GM21367 (cell line): ENCODE results near the gene MTMR10.

Source experiments
- ATAC-seq: cut with Tn5 transposase; IDR thresholded peaks from one replicate; pipeline ENCODE4 v1.9.1; 2021; ENCODE audit not compliant: unreplicated experiment

Gene MTMR10

DNA sequence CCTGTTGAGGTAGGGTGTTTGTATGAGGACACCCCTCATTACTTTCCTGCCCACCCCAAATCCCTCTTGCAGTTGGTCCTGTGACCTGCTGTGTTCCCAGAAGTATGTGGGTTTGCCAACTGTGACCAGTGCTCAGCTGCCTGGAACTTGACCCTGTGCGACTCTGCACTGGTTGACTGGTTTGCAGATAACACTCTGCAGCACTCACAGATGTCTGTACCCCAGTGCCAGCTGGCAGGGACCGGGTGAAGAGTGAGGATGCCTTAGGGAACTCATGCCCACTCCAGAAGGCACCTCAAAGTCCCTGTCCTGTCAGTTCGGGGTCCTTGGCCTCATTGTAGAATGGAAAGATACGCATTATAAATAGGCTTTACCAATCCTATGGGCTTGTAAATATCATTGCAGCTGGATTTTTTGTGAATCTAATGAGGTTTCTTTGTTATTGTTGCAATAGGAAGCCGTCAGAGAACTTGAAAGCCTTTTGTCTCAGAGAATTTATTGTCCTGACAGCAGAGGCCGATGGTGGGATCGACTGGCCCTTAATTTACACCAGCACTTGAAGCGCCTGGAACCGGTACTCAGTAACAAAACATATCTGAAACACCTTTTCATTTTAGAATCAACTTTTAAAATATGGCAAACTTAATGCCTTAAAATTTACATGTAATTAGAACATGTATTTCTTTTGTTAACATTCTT lies 69.5 kb downstream of the MTMR10 start:
- no peak for ATAC-seq

DNA sequence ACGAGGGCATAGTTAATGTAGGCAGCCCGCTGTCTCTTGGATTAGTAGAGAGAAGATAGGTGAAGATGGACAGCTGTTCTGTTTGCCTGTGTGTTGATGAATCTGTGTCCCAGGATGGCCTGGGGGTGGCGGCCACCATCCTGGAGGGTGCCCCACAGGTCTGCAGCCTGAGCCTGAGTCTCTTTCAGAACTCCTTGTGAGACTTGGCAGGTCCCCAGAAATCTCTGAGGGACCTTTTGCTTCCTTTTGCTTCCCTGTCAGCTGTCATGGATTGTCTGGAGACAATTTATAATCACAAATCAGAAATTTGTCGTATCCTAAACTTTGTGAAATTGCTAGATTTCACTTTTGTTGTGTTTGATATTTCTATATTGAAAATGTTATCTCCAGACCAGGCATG lies 70.3 kb downstream of the MTMR10 start:
- no peak for ATAC-seq

DNA sequence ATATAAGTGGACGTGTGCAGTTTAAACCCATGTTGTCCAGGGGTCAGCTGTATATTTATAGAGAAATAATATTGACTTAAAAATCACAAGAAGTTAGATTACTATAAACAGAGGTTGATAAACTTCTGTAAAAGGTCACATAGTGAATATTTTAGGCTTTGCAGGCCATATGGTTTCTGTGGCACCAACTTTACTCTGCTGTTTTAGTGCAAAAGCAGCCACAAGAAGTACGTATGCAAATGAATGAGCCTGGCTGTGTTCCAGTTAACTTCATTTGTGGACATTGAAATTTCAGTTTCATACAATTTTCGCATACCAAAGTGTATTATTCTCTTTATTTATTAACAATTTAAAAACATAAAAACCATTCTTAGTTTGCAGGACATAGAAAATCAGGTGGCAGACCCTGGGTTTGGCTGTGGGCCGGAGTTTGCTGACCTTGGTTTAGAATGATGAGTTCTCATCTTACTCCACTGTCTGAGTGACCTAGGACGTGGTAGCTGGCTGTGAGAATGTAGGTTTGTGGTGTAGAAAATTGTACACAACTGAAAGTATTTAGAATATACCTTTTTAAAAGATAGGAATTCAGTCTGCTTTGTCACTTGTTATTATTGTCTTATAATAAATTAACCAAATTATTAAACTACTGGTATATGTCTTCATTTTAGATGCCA lies 71.4 kb downstream of the MTMR10 start:
- ATAC-seq = no peak

DNA sequence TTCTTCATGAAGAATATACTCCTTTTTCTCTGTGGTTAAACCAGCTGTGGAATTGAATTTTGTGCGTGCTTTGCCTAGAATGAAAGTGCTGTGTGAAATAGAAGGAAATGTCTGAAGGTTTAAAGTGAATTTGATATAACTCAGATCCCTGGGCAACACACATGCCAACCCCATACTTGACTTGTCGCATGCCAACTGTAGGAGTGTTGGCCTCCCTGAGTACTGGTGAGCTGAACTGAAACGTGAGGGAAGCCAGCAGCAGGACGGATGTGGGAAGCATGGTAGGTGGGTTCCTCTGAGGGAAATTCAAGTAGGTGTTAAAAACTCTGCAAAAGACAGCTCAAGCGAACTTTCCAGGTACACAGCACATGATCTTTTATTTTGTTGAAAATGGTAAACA lies 73.1 kb downstream of the MTMR10 start:
- ATAC-seq = no peak

DNA sequence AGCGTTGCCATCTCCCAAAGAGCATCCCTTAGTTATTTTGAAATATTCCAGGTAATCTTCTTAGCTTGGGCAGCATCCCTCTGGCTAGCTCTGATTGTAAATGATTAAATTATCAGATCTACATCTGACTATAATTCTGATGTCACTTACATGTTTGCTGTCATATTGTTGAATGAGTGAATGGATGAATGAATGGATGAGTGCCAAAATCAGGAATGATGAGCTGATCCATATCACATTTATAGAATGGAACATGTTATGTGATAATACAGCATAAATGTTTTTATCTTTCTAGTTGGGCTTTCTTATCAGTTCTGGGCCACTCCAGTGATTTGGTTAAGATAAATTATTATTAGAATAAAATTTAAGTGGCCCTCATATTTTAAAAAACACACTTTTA lies 73.8 kb downstream of the MTMR10 start:
- no peak for ATAC-seq

DNA sequence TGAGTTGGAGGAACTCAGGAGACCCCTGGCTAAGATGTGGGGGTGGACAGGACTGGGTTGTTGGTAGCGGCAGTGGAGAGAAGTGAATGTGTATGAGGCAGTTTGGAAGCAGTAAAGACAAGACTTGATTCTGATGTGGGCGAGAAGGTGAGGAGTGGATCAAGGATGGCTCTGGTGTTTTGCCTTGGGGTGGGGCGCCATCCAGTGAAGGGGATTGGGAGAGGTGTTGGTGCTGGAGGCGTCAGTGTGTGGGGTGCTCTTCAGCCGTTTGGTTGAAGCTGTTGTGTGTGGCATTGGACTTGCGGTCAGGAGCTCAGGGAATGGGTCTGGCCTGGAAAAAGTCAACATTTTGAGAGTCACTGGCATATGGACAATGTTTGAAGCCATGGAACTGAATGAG lies 74.4 kb downstream of the MTMR10 start:
- no peak for ATAC-seq

DNA sequence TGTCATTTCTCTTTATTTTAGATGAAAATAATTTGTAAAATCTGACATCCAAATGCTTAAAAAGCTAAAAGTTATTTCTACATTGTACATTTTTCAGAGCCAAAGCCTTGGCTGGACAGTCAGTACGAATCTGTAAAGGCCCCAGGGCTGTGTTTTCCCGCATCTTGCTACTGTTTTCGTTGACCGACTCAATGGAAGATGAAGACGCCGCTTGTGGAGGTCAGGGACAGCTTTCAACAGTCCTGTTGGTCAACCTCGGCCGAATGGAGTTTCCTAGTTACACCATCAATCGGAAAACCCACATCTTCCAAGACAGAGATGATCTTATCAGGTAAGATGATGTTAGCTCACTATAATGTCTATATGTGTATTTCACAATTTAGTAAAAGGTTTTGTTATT lies 77.7 kb downstream of the MTMR10 start:
- ATAC-seq = no peak

DNA sequence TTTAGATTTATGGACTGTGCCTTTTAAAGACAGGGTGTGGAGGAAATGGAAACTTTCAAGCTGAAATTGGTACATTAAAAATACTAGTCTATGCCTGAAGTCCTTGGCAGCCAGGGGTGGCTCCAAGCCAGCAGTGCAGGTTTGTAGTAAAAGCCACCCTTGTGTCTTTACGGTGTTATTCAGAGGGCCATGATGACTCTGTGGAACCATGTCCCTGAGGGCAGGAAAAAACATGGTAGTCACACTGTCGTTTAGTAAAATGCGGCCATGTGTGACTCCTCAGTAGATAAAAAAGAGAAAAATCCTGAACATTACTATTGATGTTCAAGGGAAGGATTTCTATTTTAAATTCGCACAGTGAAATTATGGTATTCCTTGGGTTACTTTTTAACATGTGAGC lies 85.1 kb downstream of the MTMR10 start:
- ATAC-seq = no peak

DNA sequence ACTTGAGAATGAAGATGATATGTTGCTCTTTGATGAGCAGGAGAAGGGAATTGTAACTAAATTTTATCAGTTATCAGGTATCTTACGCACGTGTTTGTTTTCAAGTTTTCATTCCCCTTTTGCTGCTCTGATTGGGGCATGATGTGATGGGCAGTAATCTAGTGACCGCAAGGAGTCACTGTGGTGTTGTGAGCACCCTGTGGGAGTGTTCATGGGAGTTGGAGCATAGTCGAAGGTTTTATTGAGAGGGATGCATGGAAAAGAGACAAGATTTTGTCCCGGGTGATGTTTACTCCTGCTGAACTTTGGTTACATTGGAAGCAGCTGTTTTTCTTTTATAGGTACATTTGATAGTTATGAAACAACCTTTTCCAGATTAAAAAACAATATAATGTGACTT lies 85.6 kb downstream of the MTMR10 start:
- ATAC-seq = no peak

DNA sequence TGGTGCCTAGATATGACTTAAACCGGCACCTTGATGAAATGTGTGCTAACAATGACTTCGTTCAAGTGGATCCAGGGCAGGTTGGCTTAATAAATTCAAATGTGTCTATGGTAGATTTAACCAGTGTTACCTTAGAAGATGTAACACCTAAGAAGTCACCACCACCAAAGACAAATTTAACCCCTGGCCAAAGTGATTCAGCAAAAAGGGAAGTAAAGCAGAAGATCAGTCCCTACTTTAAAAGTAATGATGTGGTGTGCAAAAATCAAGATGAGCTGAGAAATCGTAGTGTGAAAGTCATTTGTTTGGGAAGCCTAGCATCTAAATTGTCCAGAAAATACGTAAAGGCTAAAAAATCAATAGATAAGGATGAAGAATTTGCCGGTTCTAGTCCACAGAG lies 86.6 kb downstream of the MTMR10 start:
- no peak for ATAC-seq

DNA sequence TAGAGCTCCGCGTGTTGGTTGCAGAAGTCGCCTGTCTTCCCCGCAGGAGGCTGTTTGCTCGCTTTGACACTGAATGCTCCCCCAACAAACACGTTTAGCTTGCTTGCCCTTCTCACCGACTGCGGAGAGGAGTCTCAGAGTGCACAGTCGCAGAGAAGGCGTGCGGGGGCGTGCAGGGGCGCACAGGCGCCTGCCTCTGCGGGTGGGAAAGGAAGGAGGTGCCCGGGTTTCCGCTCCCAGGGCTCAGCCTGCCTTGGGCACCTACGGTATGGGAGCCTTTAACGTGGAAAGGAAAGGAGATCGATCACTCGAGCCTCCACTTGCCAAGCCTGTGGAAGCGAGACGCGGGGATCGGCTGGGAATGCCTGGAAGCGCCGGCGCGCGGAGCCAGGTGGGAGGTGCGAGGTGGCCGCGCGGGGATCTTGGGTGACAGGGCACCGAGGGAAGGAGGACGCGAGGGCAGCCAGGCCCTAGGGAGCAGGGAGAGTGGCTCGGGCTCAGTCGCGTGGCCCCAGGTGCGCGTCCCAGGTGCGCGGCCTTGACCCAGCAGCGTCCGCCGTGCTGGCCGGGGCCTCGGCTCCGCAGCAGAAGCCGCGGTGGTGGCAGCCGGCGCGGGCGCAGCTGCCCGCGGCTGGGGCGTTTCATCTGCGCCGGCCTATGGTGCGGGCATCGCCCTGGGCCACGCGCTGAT lies 87.8 kb downstream of the MTMR10 start, which contains the start of gene FAN1:
TSS of gene FAN1 (plus strand) at position 419 of the 691 bp plus-strand sequence. CDS start 749 bp downstream, outside the sequence.
- ATAC-seq = peak; percentile 91

DNA sequence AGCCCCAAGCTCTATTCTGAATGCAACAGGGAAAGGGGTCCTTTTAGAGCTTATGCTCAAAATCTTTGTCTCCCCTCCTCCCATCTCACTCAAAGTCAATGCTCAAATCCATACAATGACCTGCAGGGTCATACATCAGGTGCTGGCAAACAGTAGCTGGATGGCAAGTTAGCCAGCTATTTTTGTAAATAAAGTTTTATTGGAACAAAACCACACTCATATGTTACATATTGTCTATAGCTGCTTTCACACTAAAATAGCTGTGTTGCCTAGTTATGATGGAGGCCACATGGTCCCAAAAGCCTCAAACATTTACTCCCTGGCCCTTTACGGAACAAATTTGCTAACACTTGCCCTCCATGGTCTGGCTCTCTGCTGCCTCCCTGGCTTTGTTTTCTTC lies 89.5 kb downstream of the MTMR10 start:
- no peak for ATAC-seq

DNA sequence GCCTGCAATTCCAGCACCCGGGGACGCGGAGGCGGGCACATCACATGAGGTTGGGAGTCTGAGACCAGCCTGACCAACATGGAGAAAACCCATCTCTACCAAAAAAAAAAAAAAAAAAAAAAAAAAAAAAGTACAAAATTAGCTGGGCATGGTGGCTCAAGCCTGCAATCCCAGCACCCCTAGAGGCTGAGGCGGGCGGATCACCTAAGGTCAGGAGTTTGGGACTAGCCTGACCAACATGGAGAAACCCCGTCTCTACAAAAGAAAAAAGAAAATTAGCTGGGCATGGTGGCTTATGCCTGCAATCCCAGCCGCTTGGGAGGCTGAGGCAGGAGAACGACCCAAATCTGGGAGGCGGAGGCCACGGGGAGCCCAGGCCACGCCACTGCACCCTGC lies 95.2 kb downstream of the MTMR10 start:
- no peak for ATAC-seq

DNA sequence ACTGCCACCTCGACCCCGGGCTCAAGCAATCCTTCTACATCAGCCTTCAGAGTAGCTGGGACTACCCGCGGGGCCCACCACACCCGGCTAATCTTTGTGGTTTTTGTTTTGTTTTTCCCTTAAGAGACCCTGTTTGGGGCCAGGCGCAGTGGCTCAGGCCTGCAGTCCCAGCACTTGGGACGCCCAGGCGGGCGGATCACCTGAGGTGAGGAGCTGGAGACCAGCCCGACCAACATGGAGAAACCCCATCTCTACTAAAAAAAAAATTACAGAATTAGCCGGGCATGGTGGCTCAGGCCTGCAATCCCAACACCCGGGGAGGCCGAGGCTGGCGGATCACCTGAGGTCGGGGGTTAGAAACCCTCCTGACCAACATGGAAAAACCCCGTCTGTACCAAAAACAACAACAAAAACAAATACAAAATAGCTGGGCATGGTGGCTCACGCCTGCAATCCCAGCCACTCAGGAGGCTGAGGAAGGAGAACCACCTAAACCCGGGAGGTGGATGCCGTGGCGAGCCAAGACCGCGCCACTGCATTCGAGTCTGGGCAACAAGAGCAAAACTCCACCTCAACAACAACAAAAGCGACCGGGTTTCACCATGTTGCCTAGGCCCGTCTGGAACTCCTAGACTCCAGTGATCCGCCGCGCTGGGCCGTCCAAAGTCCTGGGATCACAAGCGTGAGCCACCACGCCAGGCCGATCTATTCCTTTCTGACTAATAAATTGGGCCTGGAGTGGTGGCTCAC lies 95.8 kb downstream of the MTMR10 start:
- ATAC-seq = no peak

DNA sequence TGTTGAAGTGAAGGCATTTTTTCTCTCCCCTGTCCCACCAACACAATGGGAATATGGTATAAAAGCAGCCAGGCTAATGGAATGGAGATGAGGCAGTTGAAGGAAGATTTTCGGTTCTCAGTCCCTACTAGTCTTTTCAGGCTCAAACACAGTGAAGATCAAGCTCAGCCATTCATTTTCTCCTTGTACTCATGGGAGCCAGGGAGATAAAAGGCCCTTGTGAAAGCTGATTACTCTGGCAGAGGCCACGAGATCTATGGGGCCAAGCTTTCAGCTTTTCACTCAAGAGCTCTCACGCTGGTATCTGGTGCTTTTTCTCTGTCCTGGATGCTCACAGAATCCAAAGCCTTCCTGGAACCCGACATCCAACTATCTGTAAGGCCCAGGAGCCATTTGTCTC lies 102.2 kb downstream of the MTMR10 start:
- no peak for ATAC-seq
